Endothelial cell of umbilical vein (primary cell): Measurements from ENCODE around the gene MSH4. TPM values are rescaled to one million over a fixed set of nuclear protein-coding genes. Genes with fewer than 3 reads are reported as not detected.

Experiments
- BruUV-seq: library from RNA; stranded (reverse); fragments of 400-500 nt; replicated peaks from 2 replicates; lab custom pipeline; 2021; lab: Mats Ljungman, UMichigan
- CTCF ChIA-PET: fragments of 300-600, 350-600 bp; sonication (Branson Sonifier 250); formaldehyde crosslinking; loops from one replicate; lab custom pipeline; 2021; ENCODE audit warnings: antibody characterized with exemption, inconsistent platforms; lab: Charles Lee
- POLR2A ChIA-PET: fragments of 300-600, 350-600 bp; sonication (Branson Sonifier 250); formaldehyde crosslinking; loops from one replicate; lab custom pipeline; 2021; ENCODE audit warnings: antibody characterized with exemption, inconsistent platforms; lab: Charles Lee
- DNase-seq: peaks from one replicate; pipeline ENCODE4 v3.0.0-alpha.2; 2011; ENCODE audit warnings: low read depth, low spot score
- FAIRE-seq: peaks from 2 replicates; lab custom pipeline; 2011; peaks lifted over from hg19 to GRCh38; lab: Jason Lieb, UNC
- H2AFZ ChIP-seq: 2 replicates; pipeline ENCODE4 v1.6.0; 2012; ENCODE audit warnings: low read depth, low read length, control low read depth, inconsistent platforms
- H3K27ac ChIP-seq: 2 replicates; pipeline ENCODE4 v1.5.1; 2011; ENCODE audit warnings: low read depth, mild to moderate bottlenecking, control low read depth, low read length, moderate library complexity; ENCODE audit not compliant: insufficient read depth
- H3K27me3 ChIP-seq, 2 experiments: 2 replicates each; pipeline versions ENCODE4 v1.6.0 to v1.6.1; 2011; ENCODE audit warnings: low read length in 2 of 2, mixed read lengths in 1 of 2; ENCODE audit not compliant: control insufficient read depth in 2 of 2, insufficient read depth in 2 of 2
- H3K36me3 ChIP-seq, 2 experiments: 2 replicates in 1 of 2; 3 replicates in 1 of 2; pipeline ENCODE4 v1.5.1; 2011; ENCODE audit warnings: low read length in 2 of 2, mild to moderate bottlenecking in 1 of 2, moderate library complexity in 1 of 2; ENCODE audit not compliant: control insufficient read depth in 2 of 2, insufficient read depth in 2 of 2; ENCODE audit errors: extremely low read depth in 1 of 2
- H3K4me1 ChIP-seq: 3 replicates; pipeline ENCODE4 v1.5.1; 2011; ENCODE audit warnings: mild to moderate bottlenecking, low read length; ENCODE audit not compliant: control insufficient read depth, insufficient read depth; ENCODE audit errors: extremely low read depth
- H3K4me2 ChIP-seq: 2 replicates; pipeline ENCODE4 v1.6.1; 2011; ENCODE audit warnings: low read length, control low read depth, mixed read lengths; ENCODE audit not compliant: insufficient read depth
- H3K4me3 ChIP-seq, 3 experiments: fragments of 200-600 bp in 1 of 3; sonication (generic), shearing (Covaris generic) in 1 of 3; replicated peaks in 1 of 3; 2 replicates each; pipeline ENCODE4 v1.5.1; 2011 to 2016; ENCODE audit warnings: control low read depth in 3 of 3, low read length in 3 of 3, mild to moderate bottlenecking in 2 of 3, inconsistent platforms in 1 of 3, low read depth in 1 of 3, moderate library complexity in 1 of 3; ENCODE audit not compliant: insufficient read depth in 1 of 3
- H3K79me2 ChIP-seq: 2 replicates; pipeline ENCODE4 v1.6.0; 2012; ENCODE audit warnings: low read length, inconsistent platforms; ENCODE audit not compliant: control insufficient read depth, insufficient read depth
- H3K9ac ChIP-seq: replicated peaks from 2 replicates; pipeline ENCODE3; 2011; ENCODE audit warnings: low read length, control low read depth; ENCODE audit not compliant: insufficient read depth; ENCODE audit errors: extremely low read depth
- H3K9me1 ChIP-seq: replicated peaks from 3 replicates; pipeline ENCODE4 v1.6.0; 2011; ENCODE audit warnings: mild to moderate bottlenecking, low read length; ENCODE audit not compliant: control insufficient read depth, insufficient read depth; ENCODE audit errors: extremely low read depth
- H3K9me3 ChIP-seq: replicated peaks from 2 replicates; pipeline ENCODE4 v1.5.1; 2012; ENCODE audit warnings: low read length, inconsistent platforms; ENCODE audit not compliant: control insufficient read depth, insufficient read depth
- H4K20me1 ChIP-seq: replicated peaks from 2 replicates; pipeline ENCODE3; 2011; ENCODE audit warnings: mild to moderate bottlenecking, low read length; ENCODE audit not compliant: control insufficient read depth, insufficient read depth; ENCODE audit errors: extremely low read depth
- CTCF ChIP-seq, 2 donors: IDR thresholded peaks; 1 replicate in 1 of 2; 2 replicates in 1 of 2; pipeline ENCODE4 v1.5.1; 2011; ENCODE audit warnings: low read length in 2 of 2, mild to moderate bottlenecking in 2 of 2, moderate library complexity in 2 of 2, control low read depth in 1 of 2, inconsistent platforms in 1 of 2, low read depth in 1 of 2; ENCODE audit not compliant: insufficient read depth in 1 of 2; ENCODE audit errors: extremely low read depth in 1 of 2
- EZH2 ChIP-seq: IDR thresholded peaks from 2 replicates; pipeline ENCODE4 v1.6.1; 2012; ENCODE audit warnings: borderline replicate concordance, low read depth, mild to moderate bottlenecking, moderate library complexity, low read length, inconsistent platforms; ENCODE audit not compliant: severe bottlenecking
- FOS ChIP-seq: IDR thresholded peaks from 2 replicates; pipeline ENCODE4 v1.6.1; 2011; ENCODE audit warnings: mild to moderate bottlenecking, low read length, moderate library complexity, borderline replicate concordance; ENCODE audit not compliant: insufficient read depth
- GATA2 ChIP-seq: IDR thresholded peaks from 2 replicates; pipeline ENCODE4 v1.7.0; 2011; ENCODE audit warnings: low read depth, mild to moderate bottlenecking, moderate library complexity, mixed read lengths, low read length; ENCODE audit not compliant: insufficient read length, insufficient read depth
- JUN ChIP-seq: IDR thresholded peaks from 2 replicates; pipeline ENCODE4 v1.6.1; 2011; ENCODE audit warnings: borderline replicate concordance, low read depth; ENCODE audit not compliant: insufficient read length, insufficient read depth
- MYC ChIP-seq: IDR thresholded peaks from one replicate; pipeline ENCODE4 v1.6.1; 2011; ENCODE audit warnings: mild to moderate bottlenecking, low read depth, low read length
- POLR2A ChIP-seq: IDR thresholded peaks from 2 replicates; pipeline ENCODE4 v1.6.1; 2012; ENCODE audit warnings: low read depth, mild to moderate bottlenecking, control low read depth, low read length
- POLR2AphosphoS5 ChIP-seq: IDR thresholded peaks from 2 replicates; pipeline ENCODE4 v1.6.1; 2012; ENCODE audit warnings: low read depth, mild to moderate bottlenecking, control low read depth, low read length, moderate library complexity; ENCODE audit not compliant: insufficient read depth
- dilution Hi-C: fragments of 300-500 bp; cut with MboI; formaldehyde crosslinking; loops from one replicate; pipeline ENCODE4 v1.15.0; 2019; ENCODE audit warnings: low sequenced_read_pairs; ENCODE audit not compliant: extremely low pct_ligation_motif_present
- intact Hi-C: fragments of 100-400 bp; cut with micrococcal nuclease; formaldehyde crosslinking; loops from one replicate; pipeline ENCODE4 v1.10.0; 2022
- polyA plus RNA-seq, 4 experiments: library from polyadenylated mRNA; depleted of rRNA in 3 of 4; stranded (reverse) in 3 of 4; unstranded in 1 of 4; fragments of >200 nt; gene quantifications; 2 replicates each; pipeline versions ENCODE4 v1.2.1 to v1.2.3, GENCODE V29; 2011 to 2012; ENCODE audit warnings: missing spikeins in 1 of 4
- total RNA-seq: library from RNA; stranded (reverse); gene quantifications from 2 replicates; pipeline ENCODE4 v1.2.3, GENCODE V29; 2021
- TF ChIP-seq, protein P1 (sequence below): IDR thresholded peaks from 2 replicates; pipeline ENCODE4 v1.6.1; 2011; ENCODE audit not compliant: insufficient read depth, insufficient read length

Gene MSH4
- total and polyA plus RNA-seq, 2 donors (not counting 3 experiments of a cell fraction or from before 2014, with no cell fraction given), result 0.01 to 0.29 TPM

- dilution Hi-C loops (no loop called here), intact Hi-C loops (no loop called here)
- FAIRE-seq (no peak), DNase-seq (no peak)
- no peak for TF ChIP-seq CTCF (IDR thresholded peaks at IDR 0.05; ENCODE audit: extremely low read depth in 1 of 2, insufficient read depth in 1 of 2, low read depth in 1 of 2, low read length in 2 of 2)
- no peak for TF ChIP-seq EZH2
- no peak for TF ChIP-seq FOS
- TF ChIP-seq POLR2AphosphoS5, result no peak
- TF ChIP-seq POLR2A, result no peak
- TF ChIP-seq MYC, result no peak
- no peak for TF ChIP-seq GATA2
- no peak for TF ChIP-seq JUN
- TF ChIP-seq, protein P1, sequence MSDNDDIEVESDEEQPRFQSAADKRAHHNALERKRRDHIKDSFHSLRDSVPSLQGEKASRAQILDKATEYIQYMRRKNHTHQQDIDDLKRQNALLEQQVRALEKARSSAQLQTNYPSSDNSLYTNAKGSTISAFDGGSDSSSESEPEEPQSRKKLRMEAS, result no peak
- Histone ChIP-seq H4K20me1 (no peaks in the 10 kb centered on the region), H3K27ac (no peak overlapping the region), H3K36me3 (no peaks in the 10 kb centered on the region), H3K27me3 (no peaks in the 10 kb centered on the region), H3K9me1 (no peaks in the 10 kb centered on the region), H3K79me2 (no peaks in the 10 kb centered on the region), H3K4me1 (no peaks in the 10 kb centered on the region), H3K9ac (no peak overlapping the region), H3K4me3 (no peak overlapping the region), H3K9me3 (no peaks in the 10 kb centered on the region), H2AFZ (no peak overlapping the region), H3K4me2 (no peak overlapping the region)
- CTCF ChIA-PET, result no interaction called here
- no TSS peak for BruUV-seq
- POLR2A ChIA-PET, result no interaction called here
Observed at GRCh38 chr1:75841421-75841820, 44.7 kb downstream of the MSH4 start.
